Measurements from ENCODE around the gene PTRH1.

PTRH1 gene

DNA sequence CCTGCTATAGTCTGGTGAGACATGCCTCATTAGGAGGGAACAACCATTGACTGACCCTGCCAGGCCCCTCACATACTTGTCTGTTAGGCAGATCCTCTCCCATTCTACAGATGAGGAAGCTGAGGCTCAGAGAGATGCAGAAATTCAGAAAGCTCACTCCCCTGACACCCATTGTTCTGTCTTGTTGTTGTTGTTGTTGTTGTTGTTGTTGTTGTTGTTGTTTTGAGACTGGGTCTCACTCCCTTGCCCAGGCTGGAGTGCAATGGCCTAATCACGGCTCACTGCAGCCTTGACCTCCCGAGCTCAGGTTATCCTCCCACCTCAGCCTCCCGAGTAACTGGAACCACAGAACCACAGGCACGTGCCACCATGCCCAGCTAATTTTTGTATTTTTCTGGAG lies 21.8 kb downstream of the PTRH1 start:
- Histone ChIP-seq H3K9me3 (no peaks in the 10 kb centered on the region), H3K27me3 (no peaks in the 10 kb centered on the region), H3K4me1 (no peaks in the 10 kb centered on the region), H3K36me3 (peaks cover 21% of the 10 kb centered on the region), H3K4me3 (ENCODE audit: low read depth, low read length) (no peak overlapping the region)
- TF ChIP-seq, protein P1, sequence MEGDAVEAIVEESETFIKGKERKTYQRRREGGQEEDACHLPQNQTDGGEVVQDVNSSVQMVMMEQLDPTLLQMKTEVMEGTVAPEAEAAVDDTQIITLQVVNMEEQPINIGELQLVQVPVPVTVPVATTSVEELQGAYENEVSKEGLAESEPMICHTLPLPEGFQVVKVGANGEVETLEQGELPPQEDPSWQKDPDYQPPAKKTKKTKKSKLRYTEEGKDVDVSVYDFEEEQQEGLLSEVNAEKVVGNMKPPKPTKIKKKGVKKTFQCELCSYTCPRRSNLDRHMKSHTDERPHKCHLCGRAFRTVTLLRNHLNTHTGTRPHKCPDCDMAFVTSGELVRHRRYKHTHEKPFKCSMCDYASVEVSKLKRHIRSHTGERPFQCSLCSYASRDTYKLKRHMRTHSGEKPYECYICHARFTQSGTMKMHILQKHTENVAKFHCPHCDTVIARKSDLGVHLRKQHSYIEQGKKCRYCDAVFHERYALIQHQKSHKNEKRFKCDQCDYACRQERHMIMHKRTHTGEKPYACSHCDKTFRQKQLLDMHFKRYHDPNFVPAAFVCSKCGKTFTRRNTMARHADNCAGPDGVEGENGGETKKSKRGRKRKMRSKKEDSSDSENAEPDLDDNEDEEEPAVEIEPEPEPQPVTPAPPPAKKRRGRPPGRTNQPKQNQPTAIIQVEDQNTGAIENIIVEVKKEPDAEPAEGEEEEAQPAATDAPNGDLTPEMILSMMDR (IDR thresholded peaks at IDR 0.05; ENCODE audit: low read depth, low read length), result no peak
- no peak for DNase-seq

DNA sequence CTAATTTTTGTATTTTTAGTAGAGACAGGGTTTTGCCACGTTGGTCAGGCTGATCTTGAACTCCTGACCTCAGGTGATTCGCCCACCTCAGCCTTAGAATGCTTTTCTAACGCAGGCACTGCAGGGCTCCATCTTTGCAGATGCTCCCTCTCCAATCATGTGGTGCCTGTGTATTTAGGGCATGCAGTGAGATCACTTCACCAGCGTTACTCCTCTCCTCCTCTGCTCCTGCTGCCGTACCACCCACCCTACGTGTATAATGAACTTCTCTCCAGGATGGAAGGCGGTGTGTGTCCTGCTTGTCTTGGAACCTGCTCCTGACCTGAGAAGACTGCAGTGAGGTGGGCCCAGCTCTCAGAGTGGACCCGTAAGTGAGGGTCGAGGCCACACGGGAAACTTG lies 22.3 kb downstream of the PTRH1 start:
- TF ChIP-seq, protein P1 (IDR thresholded peaks at IDR 0.05; ENCODE audit: low read depth, low read length), result no peak
- Histone ChIP-seq H3K36me3 (peaks cover 27% of the 10 kb centered on the region), H3K4me1 (no peaks in the 10 kb centered on the region), H3K4me3 (ENCODE audit: low read depth, low read length) (no peak overlapping the region), H3K27me3 (no peaks in the 10 kb centered on the region), H3K9me3 (no peaks in the 10 kb centered on the region)
- DNase-seq, result no peak

DNA sequence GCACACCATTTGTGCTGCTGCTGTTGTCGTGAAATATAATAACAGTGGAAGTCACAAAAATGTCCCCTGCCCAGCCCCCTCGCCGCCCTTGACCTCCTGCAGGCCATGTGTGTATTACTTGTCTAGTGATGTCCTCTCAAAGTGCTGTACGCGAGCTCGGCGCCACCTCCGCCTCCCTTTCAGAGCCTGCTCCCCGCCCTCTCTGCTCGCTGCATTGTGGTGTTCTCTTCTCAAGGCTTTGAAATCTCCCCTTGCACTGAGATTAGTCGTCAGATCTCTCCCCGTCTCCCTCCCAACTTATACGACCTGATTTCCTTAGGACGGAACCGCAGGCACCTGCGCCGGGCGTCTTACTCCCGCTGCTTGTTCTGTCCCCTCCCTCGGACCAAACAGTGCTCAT lies 23.4 kb downstream of the PTRH1 start:
- no peaks in the 10 kb centered on the region for H3K9me3 ChIP-seq
- TF ChIP-seq, protein P1 (IDR thresholded peaks at IDR 0.05; ENCODE audit: low read depth, low read length), result no peak
- peaks cover 32% of the 10 kb centered on the region for H3K36me3 ChIP-seq
- no peaks in the 10 kb centered on the region for H3K27me3 ChIP-seq
- no peak overlapping the region for H3K4me3 ChIP-seq (ENCODE audit: low read depth, low read length)
- no peaks in the 10 kb centered on the region for H3K4me1 ChIP-seq
- no peak for DNase-seq

DNA sequence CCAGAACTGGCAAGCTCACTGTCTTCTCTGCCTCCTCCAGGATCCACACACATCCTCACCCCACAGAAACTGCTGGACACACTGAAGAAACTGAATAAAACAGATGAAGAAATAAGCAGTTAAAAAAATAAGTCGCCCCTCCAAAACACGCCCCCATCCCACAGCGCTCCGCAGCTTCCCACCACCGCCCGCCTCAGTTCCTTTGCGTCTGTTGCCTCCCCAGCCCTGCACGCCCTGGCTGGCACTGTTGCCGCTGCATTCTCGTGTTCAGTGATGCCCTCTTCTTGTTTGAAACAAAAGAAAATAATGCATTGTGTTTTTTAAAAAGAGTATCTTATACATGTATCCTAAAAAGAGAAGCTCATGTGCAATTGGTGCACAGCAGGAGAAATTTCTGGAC lies 24.7 kb downstream of the PTRH1 start:
- no peaks in the 10 kb centered on the region for H3K9me3 ChIP-seq
- no peak for DNase-seq
- H3K27me3 ChIP-seq, result no peaks in the 10 kb centered on the region
- H3K4me1 ChIP-seq, result no peaks in the 10 kb centered on the region
- H3K36me3 ChIP-seq, result peaks cover 33% of the 10 kb centered on the region
- no peak overlapping the region for H3K4me3 ChIP-seq (ENCODE audit: low read depth, low read length)
- TF ChIP-seq, protein P1 (IDR thresholded peaks at IDR 0.05; ENCODE audit: low read depth, low read length), result no peak

DNA sequence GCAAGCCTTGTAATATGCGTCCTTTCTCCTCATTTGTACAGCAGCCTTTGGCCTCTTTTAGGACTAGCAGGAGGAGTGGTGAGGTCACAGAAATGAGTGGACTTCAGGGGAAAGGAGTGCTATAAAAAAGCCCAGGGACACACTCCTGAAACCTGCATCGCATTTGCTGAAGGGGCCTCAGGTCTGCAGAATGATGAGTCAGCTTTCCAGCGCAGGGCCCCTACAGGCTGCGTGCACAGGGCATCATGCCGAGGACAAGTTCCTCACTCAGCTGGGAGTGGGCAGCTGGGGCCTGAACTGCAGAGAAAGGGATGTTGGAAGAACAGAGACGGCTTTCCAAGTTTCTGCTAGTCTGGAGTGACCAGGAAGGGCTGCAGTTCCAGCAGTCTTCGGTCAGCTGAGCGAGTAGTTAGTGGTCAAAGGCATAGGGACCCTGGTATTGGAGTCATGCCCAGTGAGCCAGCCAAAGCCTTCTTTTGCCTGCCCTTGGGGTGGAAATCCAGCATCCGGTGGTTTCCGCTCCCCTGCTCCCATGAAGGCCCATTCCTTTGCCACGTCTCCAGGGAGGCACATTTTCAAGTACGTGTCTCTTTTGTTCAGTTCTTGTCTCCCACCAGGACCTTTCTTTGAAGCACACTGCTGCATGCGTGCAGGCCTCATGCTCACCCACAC lies 26.0 kb downstream of the PTRH1 start:
- peaks cover 34% of the 10 kb centered on the region for H3K36me3 ChIP-seq

More for the DNA sequence above, 26.0 kb downstream of the PTRH1 start:
- Histone ChIP-seq H3K9me3 (no peaks in the 10 kb centered on the region), H3K4me3 (ENCODE audit: low read depth, low read length) (no peak overlapping the region), H3K27me3 (no peaks in the 10 kb centered on the region), H3K4me1 (no peaks in the 10 kb centered on the region)
- no peak for DNase-seq
- TF ChIP-seq, protein P1 (IDR thresholded peaks at IDR 0.05; ENCODE audit: low read depth, low read length), result no peak
